SH-SY5Y (cell line): Measurements from ENCODE around the gene ANXA11.

Source experiments
- GATA2 ChIP-seq: IDR thresholded peaks from 2 replicates; pipeline ENCODE4 v1.6.1; 2011; ENCODE audit warnings: mild to moderate bottlenecking, low read depth, low read length
- GATA3 ChIP-seq: IDR thresholded peaks from 2 replicates; pipeline ENCODE4 v1.6.1; 2011; ENCODE audit warnings: low read depth, mild to moderate bottlenecking, low read length, moderate library complexity

- no peak for TF ChIP-seq GATA2
- TF ChIP-seq GATA3: no peak
These were observed 73.8 kb downstream of the ANXA11 start for GRCh38 chr10:80131499-80131901.
